GM12878 (cell line): ENCODE data around the gene TRPC4. TPM values are rescaled to one million over a fixed set of nuclear protein-coding genes. Genes with fewer than 3 reads are reported as not detected.

Source experiments
- ATAC-seq: fragments of 200-7000 bp; cut with Tn5 transposase; 3 replicates; pipeline ENCODE4 v1.9.1; 2020; ENCODE audit warnings: mild to moderate bottlenecking, moderate library complexity
- BruUV-seq: library from RNA; stranded (reverse); fragments of 400-500 nt; replicated peaks from 2 replicates; lab custom pipeline; 2021; lab: Mats Ljungman, UMichigan
- CTCF ChIA-PET: fragments of 300-600 bp; sonication (Branson Sonifier 250); formaldehyde crosslinking; extraction: SDS; loops from one replicate; lab custom pipeline; 2021; ENCODE audit warnings: inconsistent platforms; lab: Yijun Ruan, JAX
- POLR2A ChIA-PET: fragments of 350-600 bp; formaldehyde crosslinking; extraction: SDS; loops from one replicate; lab custom pipeline; 2021; ENCODE audit warnings: inconsistent platforms; lab: Charles Lee
- RAD21 ChIA-PET: fragments of 300-600 bp; sonication (Branson Sonifier 250); formaldehyde crosslinking; loops from one replicate; lab custom pipeline; 2023; ENCODE audit warnings: antibody characterized with exemption; ENCODE audit not compliant: unreplicated experiment; lab: Charles Lee
- SMC1A ChIA-PET: fragments of 300-600 bp; sonication (Branson Sonifier 250); formaldehyde crosslinking; loops from one replicate; lab custom pipeline; 2023; ENCODE audit not compliant: unreplicated experiment, uncharacterized antibody; lab: Charles Lee
- DNase-seq: peaks from one replicate; pipeline ENCODE4 v3.0.0-alpha.2; 2011; ENCODE audit warnings: low read depth, low spot score
- FAIRE-seq: peaks from 3 replicates; lab custom pipeline; 2011; peaks lifted over from hg19 to GRCh38; lab: Jason Lieb, UNC
- H2AFZ ChIP-seq: 2 replicates; pipeline ENCODE4 v1.6.0; 2011; ENCODE audit warnings: low read depth, low read length, control low read depth; ENCODE audit not compliant: control insufficient read depth
- H3K27ac ChIP-seq: 2 replicates; pipeline ENCODE4 v1.5.1; 2011; ENCODE audit warnings: control low read depth; ENCODE audit not compliant: control insufficient read depth, insufficient read depth
- H3K27me3 ChIP-seq, 2 experiments: replicated peaks in 1 of 2; 2 replicates each; pipeline versions ENCODE4 v1.6.0 to v1.6.1; 2011; ENCODE audit warnings: low read length in 1 of 2; ENCODE audit not compliant: control insufficient read depth in 2 of 2, insufficient read depth in 2 of 2
- H3K36me3 ChIP-seq, 2 experiments: 2 replicates each; pipeline ENCODE4 v1.5.1; 2011; ENCODE audit warnings: low read length in 1 of 2; ENCODE audit not compliant: control insufficient read depth in 2 of 2, insufficient read depth in 2 of 2
- H3K4me1 ChIP-seq: 2 replicates; pipeline ENCODE4 v1.6.1; 2011; ENCODE audit warnings: mild to moderate bottlenecking, low read length, moderate library complexity, mixed read lengths; ENCODE audit not compliant: control insufficient read depth, insufficient read depth
- H3K4me2 ChIP-seq: 2 replicates; pipeline ENCODE4 v1.6.0; 2011; ENCODE audit warnings: control low read depth; ENCODE audit not compliant: control insufficient read depth, insufficient read depth
- H3K4me3 ChIP-seq: fragments of 200-600 bp; sonication (generic); 2 replicates; pipeline ENCODE4 v1.5.1; 2016
- H3K79me2 ChIP-seq: 2 replicates; pipeline ENCODE4 v1.6.0; 2011; ENCODE audit warnings: low read length; ENCODE audit not compliant: control insufficient read depth, insufficient read depth
- H3K9ac ChIP-seq: 2 replicates; pipeline ENCODE4 v1.8.0; 2011; ENCODE audit warnings: low read length, control low read depth, mixed read lengths; ENCODE audit not compliant: control insufficient read depth, insufficient read depth
- H3K9me3 ChIP-seq: replicated peaks from 3 replicates; pipeline ENCODE4 v1.5.1; 2011; ENCODE audit warnings: mild to moderate bottlenecking, low read length; ENCODE audit not compliant: control insufficient read depth, insufficient read depth
- H4K20me1 ChIP-seq: 2 replicates; pipeline ENCODE4 v1.6.0; 2011; ENCODE audit not compliant: control insufficient read depth, insufficient read depth
- ASH2L ChIP-seq: fragments of 300-600, 200-600 bp; sonication (generic); IDR thresholded peaks from 2 replicates; pipeline ENCODE4 v1.6.1; 2017; ENCODE audit warnings: low read depth, mild to moderate bottlenecking, borderline replicate concordance
- CHD4 ChIP-seq: fragments of 200-600 bp; sonication (generic); IDR thresholded peaks from 2 replicates; pipeline ENCODE4 v1.6.1; 2016; ENCODE audit warnings: mild to moderate bottlenecking
- E4F1 ChIP-seq: fragments of 450-650 bp; IDR thresholded peaks from 2 replicates; pipeline ENCODE4 v1.6.1; 2018; ENCODE audit warnings: borderline replicate concordance, mild to moderate bottlenecking; ENCODE audit not compliant: partially characterized antibody
- ETV6 ChIP-seq, 2 experiments: fragments of 450-650 bp in 1 of 2; IDR thresholded peaks in 1 of 2; conservative IDR thresholded peaks in 1 of 2; 2 replicates each; pipeline ENCODE4 v1.6.1; 2014; ENCODE audit warnings: antibody characterized with exemption in 1 of 2, borderline replicate concordance in 1 of 2, low read depth in 1 of 2, mild to moderate bottlenecking in 1 of 2, moderate library complexity in 1 of 2
- HDAC6 ChIP-seq: fragments of 200-600 bp; sonication (generic); IDR thresholded peaks from one replicate; pipeline ENCODE4 v1.8.0; 2017; ENCODE audit warnings: antibody characterized with exemption; ENCODE audit not compliant: unreplicated experiment
- IKZF1 ChIP-seq: fragments of 450-650 bp; conservative IDR thresholded peaks from 2 replicates; pipeline ENCODE4 v1.6.1; 2017; ENCODE audit warnings: antibody characterized with exemption, mild to moderate bottlenecking
- MYB ChIP-seq: fragments of 150-350 bp; IDR thresholded peaks from 2 replicates; pipeline ENCODE4 v1.6.1; 2014; ENCODE audit warnings: mild to moderate bottlenecking, low read depth, low read length, borderline replicate concordance
- NBN ChIP-seq: fragments of 450-650 bp; IDR thresholded peaks from 2 replicates; pipeline ENCODE4 v1.6.1; 2016
- NFXL1 ChIP-seq: fragments of 450-650 bp; IDR thresholded peaks from 2 replicates; pipeline ENCODE4 v1.6.1; 2017; ENCODE audit warnings: antibody characterized with exemption, mild to moderate bottlenecking, borderline replicate concordance
- NFYA ChIP-seq: IDR thresholded peaks from 2 replicates; pipeline ENCODE4 v1.6.1; 2011; ENCODE audit warnings: low read depth, mild to moderate bottlenecking, low read length, improper control_type of control experiment, borderline replicate concordance
- PBX3 ChIP-seq: IDR thresholded peaks from 2 replicates; pipeline ENCODE4 v1.6.1; 2011; ENCODE audit warnings: mild to moderate bottlenecking, low read depth, low read length, moderate library complexity; ENCODE audit not compliant: insufficient replicate concordance
- SIN3A ChIP-seq: IDR thresholded peaks from 2 replicates; pipeline ENCODE4 v1.6.1; 2012; ENCODE audit warnings: low read depth, low read length, improper control_type of control experiment
- TCF12 ChIP-seq: IDR thresholded peaks from 2 replicates; pipeline ENCODE4 v1.6.1; 2011; ENCODE audit warnings: low read depth, mild to moderate bottlenecking, low read length
- WRNIP1 ChIP-seq: IDR thresholded peaks from 2 replicates; pipeline ENCODE4 v1.6.1; 2011; ENCODE audit warnings: low read depth, low read length, improper control_type of control experiment, borderline replicate concordance
- ZNF24 ChIP-seq: fragments of 450-650 bp; IDR thresholded peaks from 2 replicates; pipeline ENCODE4 v1.6.1; 2017; ENCODE audit warnings: antibody characterized with exemption, mild to moderate bottlenecking
- WGBS: methylation state at CpG from one replicate; pipeline ENCODE4 v1.1.6; 2016; ENCODE audit warnings: low lambda C conversion rate; ENCODE audit not compliant: insufficient replicate concordance, insufficient coverage; ENCODE audit errors: missing lambda C conversion rate; 5-methylcytosine and 5-hydroxymethylcytosine counted together
- in situ Hi-C: fragments of 300-500 bp; cut with MboI; formaldehyde crosslinking; loops from 9 replicates; pipeline ENCODE4 v1.14.3; 2018; ENCODE audit warnings: mixed read lengths
- intact Hi-C: fragments of 100-400 bp; cut with micrococcal nuclease; formaldehyde crosslinking; loops from one replicate; pipeline ENCODE4 v1.14.2; 2022; ENCODE audit not compliant: unreplicated experiment
- polyA plus RNA-seq, 11 experiments: library from polyadenylated mRNA; depleted of rRNA in 4 of 11; unstranded in 6 of 11; stranded (reverse) in 5 of 11; fragments of >200 nt; fragmentation: Nextera tagmentation in 4 of 11; fragmentation: Illumina TruSeq in 1 of 11; extraction: Ambion mirVana in 4 of 11; extraction: Trizol in 1 of 11; gene quantifications; 1 replicate in 1 of 11; 2 replicates in 10 of 11; pipeline versions ENCODE4 v1.2.1 to v1.2.3, GENCODE V29; 2011 to 2016; ENCODE audit warnings: inconsistent platforms in 2 of 11, missing spikeins in 2 of 11, low read depth in 1 of 11
- total RNA-seq, 4 experiments: library from RNA; depleted of rRNA in 3 of 4; stranded (reverse); fragments of >200 nt in 3 of 4; fragmentation: Illumina TruSeq in 1 of 4; extraction: Trizol in 1 of 4; gene quantifications; 2 replicates each; pipeline versions ENCODE4 v1.2.1 to v1.2.3, GENCODE V29; 2013 to 2021
- TF ChIP-seq, protein P1 (sequence below): IDR thresholded peaks from 2 replicates; pipeline ENCODE4 v1.6.1; 2012; ENCODE audit warnings: mild to moderate bottlenecking, low read depth, low read length

TRPC4 gene
- total and polyA plus RNA-seq, 10 of the 15 experiments (the other 5 are each of a cell fraction or from before 2014, with no cell fraction given) = not detected

DNA sequence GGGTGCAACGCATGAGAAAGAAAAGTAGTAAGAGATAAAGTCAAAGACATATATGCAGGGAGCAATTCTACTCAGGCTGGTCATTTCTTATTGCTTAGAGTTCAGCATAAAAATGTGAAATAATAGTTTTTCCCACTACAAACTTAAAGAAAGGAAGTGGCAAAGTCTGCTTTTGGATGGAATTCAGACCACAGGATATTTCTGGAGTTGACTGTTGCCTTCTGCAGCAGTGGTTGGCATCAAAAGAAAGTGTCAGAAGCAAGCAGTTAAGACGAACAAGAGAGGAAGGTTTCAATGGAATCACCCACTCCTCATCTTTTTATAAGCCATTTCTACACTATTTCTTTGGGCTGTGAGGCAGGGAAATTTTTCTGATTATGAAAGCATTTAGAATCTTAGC, 36.2 kb upstream of the TRPC4 start (continued):
- TF ChIP-seq TCF12 (no peak), ETV6 (conservative IDR thresholded peaks at IDR 0.05 in 1 of 2, IDR thresholded peaks at IDR 0.05 in 1 of 2; ENCODE audit: borderline replicate concordance in 1 of 2, low read depth in 1 of 2) (no peak), WRNIP1 (no peak), ZNF24 (no peak), NBN (no peak)
- TF ChIP-seq, protein P1, sequence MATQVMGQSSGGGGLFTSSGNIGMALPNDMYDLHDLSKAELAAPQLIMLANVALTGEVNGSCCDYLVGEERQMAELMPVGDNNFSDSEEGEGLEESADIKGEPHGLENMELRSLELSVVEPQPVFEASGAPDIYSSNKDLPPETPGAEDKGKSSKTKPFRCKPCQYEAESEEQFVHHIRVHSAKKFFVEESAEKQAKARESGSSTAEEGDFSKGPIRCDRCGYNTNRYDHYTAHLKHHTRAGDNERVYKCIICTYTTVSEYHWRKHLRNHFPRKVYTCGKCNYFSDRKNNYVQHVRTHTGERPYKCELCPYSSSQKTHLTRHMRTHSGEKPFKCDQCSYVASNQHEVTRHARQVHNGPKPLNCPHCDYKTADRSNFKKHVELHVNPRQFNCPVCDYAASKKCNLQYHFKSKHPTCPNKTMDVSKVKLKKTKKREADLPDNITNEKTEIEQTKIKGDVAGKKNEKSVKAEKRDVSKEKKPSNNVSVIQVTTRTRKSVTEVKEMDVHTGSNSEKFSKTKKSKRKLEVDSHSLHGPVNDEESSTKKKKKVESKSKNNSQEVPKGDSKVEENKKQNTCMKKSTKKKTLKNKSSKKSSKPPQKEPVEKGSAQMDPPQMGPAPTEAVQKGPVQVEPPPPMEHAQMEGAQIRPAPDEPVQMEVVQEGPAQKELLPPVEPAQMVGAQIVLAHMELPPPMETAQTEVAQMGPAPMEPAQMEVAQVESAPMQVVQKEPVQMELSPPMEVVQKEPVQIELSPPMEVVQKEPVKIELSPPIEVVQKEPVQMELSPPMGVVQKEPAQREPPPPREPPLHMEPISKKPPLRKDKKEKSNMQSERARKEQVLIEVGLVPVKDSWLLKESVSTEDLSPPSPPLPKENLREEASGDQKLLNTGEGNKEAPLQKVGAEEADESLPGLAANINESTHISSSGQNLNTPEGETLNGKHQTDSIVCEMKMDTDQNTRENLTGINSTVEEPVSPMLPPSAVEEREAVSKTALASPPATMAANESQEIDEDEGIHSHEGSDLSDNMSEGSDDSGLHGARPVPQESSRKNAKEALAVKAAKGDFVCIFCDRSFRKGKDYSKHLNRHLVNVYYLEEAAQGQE = no peak

DNA sequence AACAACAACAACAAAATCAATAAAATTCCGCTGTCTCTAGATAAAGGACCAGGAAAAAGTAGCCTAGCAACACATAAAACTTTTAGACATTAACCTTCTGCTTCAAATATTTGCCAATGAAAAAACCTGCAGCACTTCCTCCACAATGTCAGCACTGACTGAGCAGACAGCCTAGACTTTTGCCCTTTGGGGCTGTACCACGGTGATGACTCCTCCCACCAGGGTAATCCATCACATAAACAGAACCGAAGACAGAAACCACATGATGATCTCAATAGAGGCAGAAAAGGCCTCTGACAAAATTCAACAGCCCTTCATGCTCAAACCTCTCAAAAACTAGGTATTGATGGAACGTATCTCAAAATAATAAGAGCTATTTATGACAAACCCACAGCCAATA, 30.2 kb upstream of the TRPC4 start:
- no TSS peak for BruUV-seq
- Histone ChIP-seq H3K79me2 (no peaks in the 10 kb centered on the region), H3K36me3 (no peaks in the 10 kb centered on the region), H3K27ac (no peak overlapping the region), H3K9ac (no peak overlapping the region), H2AFZ (no peak overlapping the region), H3K4me3 (no peak overlapping the region), H3K27me3 (no peaks in the 10 kb centered on the region), H3K9me3 (no peaks in the 10 kb centered on the region), H3K4me2 (no peak overlapping the region), H3K4me1 (no peaks in the 10 kb centered on the region), H4K20me1 (no peaks in the 10 kb centered on the region)
- FAIRE-seq (no peak), ATAC-seq (no peak), DNase-seq (no peak)
- ChIA-PET SMC1A (interaction anchor here (1.6 kb wide), 1 partner anchor 10 kb away, joined by 3 read pairs; no protein-coding TSS in a partner anchor), CTCF (no interaction called here), RAD21 (no interaction called here), POLR2A (no interaction called here)
- in situ Hi-C loops (no loop called here), intact Hi-C loops (no loop called here)
- WGBS = 14% methylated on average over 4 of the region's 4 CpGs
- TF ChIP-seq PBX3 = no peak
- no peak for TF ChIP-seq NFXL1
- TF ChIP-seq ASH2L = no peak
- no peak for TF ChIP-seq E4F1
- TF ChIP-seq NFYA = no peak
- no peak for TF ChIP-seq IKZF1
- TF ChIP-seq SIN3A = no peak
- TF ChIP-seq HDAC6 = no peak
- no peak for TF ChIP-seq MYB
- TF ChIP-seq CHD4 = no peak
